Breast epithelium (tissue), 4 donors: ENCODE data around the gene FXYD7. TPM values are rescaled to one million over a fixed set of nuclear protein-coding genes. Genes with fewer than 3 reads are reported as not detected.
A peak's percentile ranks its signal among the peaks of the same experiment; 100 is the strongest.

ENCODE experiments used
- DNase-seq, 2 donors: peaks; one replicate each; pipeline ENCODE4 v3.0.0-alpha.2; 2019; ENCODE audit warnings: low spot score in 2 of 2
- H3K27ac ChIP-seq, 2 donors: fragments of 200-600 bp; sonication (generic) in 1 of 2; one replicate each; pipeline ENCODE4 v1.5.1; 2016 to 2019; ENCODE audit warnings: mild to moderate bottlenecking in 1 of 2
- H3K27me3 ChIP-seq, 2 donors: fragments of 200-600 bp; sonication (generic) in 1 of 2; one replicate each; pipeline versions ENCODE4 v1.5.1 to v1.6.0; 2017 to 2019; ENCODE audit warnings: control low read depth in 1 of 2, mild to moderate bottlenecking in 1 of 2
- H3K36me3 ChIP-seq: fragments of 200-600 bp; one replicate; pipeline ENCODE4 v1.5.1; 2019
- H3K4me1 ChIP-seq, 2 donors: fragments of 200-600 bp; sonication (generic); one replicate each; pipeline ENCODE4 v1.5.1; 2016 to 2019; ENCODE audit warnings: control low read depth in 1 of 2
- H3K4me3 ChIP-seq, 3 donors: fragments of 200-600 bp; sonication (generic); 1 replicate in 2 of 3; 2 replicates in 1 of 3; pipeline ENCODE4 v1.5.1; 2016 to 2019; ENCODE audit warnings: mild to moderate bottlenecking in 3 of 3, moderate library complexity in 2 of 3
- H3K9me3 ChIP-seq, 2 donors: fragments of 200-600 bp; sonication (generic) in 1 of 2; one replicate each; pipeline ENCODE4 v1.5.1; 2016 to 2019; ENCODE audit warnings: control low read depth in 1 of 2
- CTCF ChIP-seq, 3 donors: fragments of 450-650 bp; IDR thresholded peaks; one replicate each; pipeline ENCODE4 v1.5.1; 2016 to 2017; ENCODE audit warnings: antibody characterized with exemption in 3 of 3, mild to moderate bottlenecking in 3 of 3, moderate library complexity in 3 of 3
- POLR2A ChIP-seq: fragments of 450-650 bp; IDR thresholded peaks from one replicate; pipeline ENCODE4 v1.6.1; 2016; ENCODE audit warnings: antibody characterized with exemption, mild to moderate bottlenecking, moderate library complexity
- POLR2AphosphoS5 ChIP-seq, 3 donors: sonication (generic); formaldehyde crosslinking; IDR thresholded peaks; one replicate each; pipeline ENCODE4 v1.6.1; 2017; ENCODE audit warnings: antibody characterized with exemption in 3 of 3
- intact Hi-C: fragments of 100-400 bp; cut with DNase I; formaldehyde crosslinking; loops from one replicate; pipeline ENCODE4 v1.15.1; 2023; ENCODE audit warnings: low total_unique reads
- total RNA-seq, 3 donors: library from RNA; depleted of rRNA; stranded (reverse); fragments of >200 nt; gene quantifications; one replicate each; pipeline ENCODE4 v1.1.0, GENCODE V29; 2016

FXYD7 gene
- total RNA-seq, 3 donors from 2014 or later, result not detected

GRCh38 chr19:35117799-35118198 is 25.3 kb upstream of the FXYD7 start:
- intact Hi-C loops, result no loop called here
- Histone ChIP-seq H3K36me3 (no peaks in the 10 kb centered on the region), H3K9me3 (no peaks in the 10 kb centered on the region), H3K4me3 (peak overlapping the region in 2 of 3 donors; percentile 60 to 75), H3K27me3 (no peaks in the 10 kb centered on the region), H3K4me1 (peaks cover 0 to 13% of the 10 kb centered on the region in 2 donors), H3K27ac (peak overlapping the region; percentile 62 to 91)
- DNase-seq, result no peak
- TF ChIP-seq CTCF (IDR thresholded peaks at IDR 0.05) (no peak), POLR2A (no peak), POLR2AphosphoS5 (IDR thresholded peaks at IDR 0.05) (no peak)

- H3K4me3 ChIP-seq, result peak overlapping the region in 2 of 3 donors; percentile 60 to 75
- no peak for DNase-seq
- intact Hi-C loops, result no loop called here
- no peaks in the 10 kb centered on the region for H3K36me3 ChIP-seq
- H3K27me3 ChIP-seq, result no peaks in the 10 kb centered on the region
- H3K27ac ChIP-seq, result peak overlapping the region; percentile 84 to 86
- peaks cover under 1 to 18% of the 10 kb centered on the region in 2 donors for H3K4me1 ChIP-seq
- no peaks in the 10 kb centered on the region for H3K9me3 ChIP-seq
- no peak for TF ChIP-seq POLR2AphosphoS5 (IDR thresholded peaks at IDR 0.05)
- no peak for TF ChIP-seq CTCF (IDR thresholded peaks at IDR 0.05)
- TF ChIP-seq POLR2A, result no peak
Observed at GRCh38 chr19:35118268-35119020, 24.6 kb upstream of the FXYD7 start.

GRCh38 chr19:35119091-35119490 is 24.0 kb upstream of the FXYD7 start:
- no peaks in the 10 kb centered on the region for H3K9me3 ChIP-seq

GRCh38 chr19:35119578-35120155 is 23.4 kb upstream of the FXYD7 start:
- peaks cover 3 to 28% of the 10 kb centered on the region in 2 donors for H3K4me1 ChIP-seq
- peak overlapping the region; percentile 86 to 90 for H3K27ac ChIP-seq
- no peaks in the 10 kb centered on the region for H3K9me3 ChIP-seq
- TF ChIP-seq POLR2AphosphoS5 (IDR thresholded peaks at IDR 0.05) (no peak), CTCF (IDR thresholded peaks at IDR 0.05) (no peak), POLR2A (no peak)
- intact Hi-C loops, result no loop called here
- DNase-seq, result no peak
- no peaks in the 10 kb centered on the region for H3K27me3 ChIP-seq
- peak overlapping the region in 2 of 3 donors; percentile 60 to 75 for H3K4me3 ChIP-seq
- no peaks in the 10 kb centered on the region for H3K36me3 ChIP-seq

More at GRCh38 chr19:35119091-35119490, 24.0 kb upstream of the FXYD7 start:
- Histone ChIP-seq H3K27ac (peak overlapping the region; percentile 84 to 86), H3K36me3 (no peaks in the 10 kb centered on the region), H3K4me1 (peaks cover 3 to 25% of the 10 kb centered on the region in 2 donors), H3K4me3 (peak overlapping the region in 2 of 3 donors; percentile 60 to 75), H3K27me3 (no peaks in the 10 kb centered on the region)
- DNase-seq, result no peak
- TF ChIP-seq CTCF (IDR thresholded peaks at IDR 0.05), result no peak
- no peak for TF ChIP-seq POLR2A
- TF ChIP-seq POLR2AphosphoS5 (IDR thresholded peaks at IDR 0.05), result no peak
- intact Hi-C loops, result no loop called here

- Histone ChIP-seq H3K4me1 (peaks cover 8 to 36% of the 10 kb centered on the region in 2 donors), H3K27ac (peak overlapping the region; percentile 86 to 90), H3K36me3 (no peaks in the 10 kb centered on the region), H3K4me3 (peak overlapping the region in 1 of 3 donors; percentile 31), H3K27me3 (no peaks in the 10 kb centered on the region), H3K9me3 (no peaks in the 10 kb centered on the region)
- no peak for DNase-seq
- TF ChIP-seq POLR2A (no peak), POLR2AphosphoS5 (IDR thresholded peaks at IDR 0.05) (no peak), CTCF (IDR thresholded peaks at IDR 0.05) (no peak)
- intact Hi-C loops, result no loop called here
Observed at GRCh38 chr19:35120492-35120891, 22.6 kb upstream of the FXYD7 start.
